CMK (cell line): ENCODE measurements around the gene NPAS2.

ENCODE experiments used
- DNase-seq: peaks from one replicate; pipeline ENCODE4 v3.0.0-alpha.2; 2010; ENCODE audit warnings: low read depth

Gene NPAS2

GRCh38 chr2:100990166-100990565 lies 170.2 kb downstream of the NPAS2 start:
- DNase-seq = no peak

- DNase-seq = no peak
Observed at GRCh38 chr2:100990650-100991403, 170.9 kb downstream of the NPAS2 start.

- no peak for DNase-seq
Observed at GRCh38 chr2:100991404-100991773, 171.4 kb downstream of the NPAS2 start.

- no peak for DNase-seq
Observed at GRCh38 chr2:100992262-100992661, 172.3 kb downstream of the NPAS2 start.

- DNase-seq = no peak
Observed at GRCh38 chr2:100993294-100993693, 173.4 kb downstream of the NPAS2 start.

- no peak for DNase-seq
Observed at GRCh38 chr2:100995309-100996075, 175.6 kb downstream of the NPAS2 start.

- no peak for DNase-seq
Observed at GRCh38 chr2:100997509-100998234, 177.7 kb downstream of the NPAS2 start.

GRCh38 chr2:100998235-100998573 lies 178.3 kb downstream of the NPAS2 start:
- no peak for DNase-seq

- DNase-seq = no peak
Observed at GRCh38 chr2:100999995-101000394, 180.1 kb downstream of the NPAS2 start.

- DNase-seq = peak; percentile 93
Observed at GRCh38 chr2:101001691-101002561, 182.0 kb downstream of the NPAS2 start, which contains the start of gene RPL31. Gene RPL31 (plus strand): TSS chr2:101002289. CDS start chr2:101002702, 413 bp downstream.

- DNase-seq = no peak
Observed at GRCh38 chr2:101002562-101003277, 182.8 kb downstream of the NPAS2 start.

- DNase-seq = no peak
Observed at GRCh38 chr2:101003278-101003775, 183.4 kb downstream of the NPAS2 start.

GRCh38 chr2:101004620-101005325 lies 184.8 kb downstream of the NPAS2 start:
- DNase-seq = no peak

- no peak for DNase-seq
Observed at GRCh38 chr2:101006065-101006715, 186.3 kb downstream of the NPAS2 start.

- DNase-seq = no peak
Observed at GRCh38 chr2:101007415-101008345, 187.7 kb downstream of the NPAS2 start.

- no peak for DNase-seq
Observed at GRCh38 chr2:101011152-101011551, 191.2 kb downstream of the NPAS2 start.

- DNase-seq = no peak
Observed at GRCh38 chr2:101012054-101012705, 192.2 kb downstream of the NPAS2 start.

GRCh38 chr2:101012706-101013181 lies 192.8 kb downstream of the NPAS2 start:
- DNase-seq = no peak
